ENCODE measurements around the gene AOPEP. TPM values are rescaled to one million over a fixed set of nuclear protein-coding genes. Genes with fewer than 3 reads are reported as not detected.

AOPEP gene
- total RNA-seq, 1 donor from 2014 or later = 79.7 TPM

DNA sequence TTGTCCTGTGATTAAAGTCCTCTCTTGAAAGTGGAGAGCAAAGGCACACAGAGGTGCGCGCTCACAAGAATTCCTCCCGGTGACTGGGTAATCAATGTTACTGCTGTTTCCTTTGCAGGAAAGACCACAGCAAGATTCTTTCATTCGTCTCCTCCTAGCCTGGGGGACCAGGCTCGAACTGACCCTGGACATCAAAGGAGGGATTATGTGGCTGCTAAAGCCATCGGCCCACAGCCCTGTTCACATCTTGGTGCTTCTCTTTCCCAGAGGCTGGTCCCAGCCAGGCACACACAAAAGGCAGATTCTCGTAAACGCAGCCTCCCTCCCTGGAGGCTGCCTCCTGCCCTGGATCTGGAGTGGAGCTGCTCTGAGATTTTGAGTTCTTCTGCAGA is 360.1 kb downstream of the AOPEP start:
- Histone ChIP-seq H3K4me1 (peaks cover 18% of the 10 kb centered on the region), H3K9me3 (no peaks in the 10 kb centered on the region), H3K4me3 (no peak overlapping the region), H3K27me3 (no peaks in the 10 kb centered on the region), H3K36me3 (peaks cover 56% of the 10 kb centered on the region), H3K27ac (no peak overlapping the region)
- ATAC-seq (no peak), DNase-seq (peak; percentile 27)
- TF ChIP-seq, protein P1, sequence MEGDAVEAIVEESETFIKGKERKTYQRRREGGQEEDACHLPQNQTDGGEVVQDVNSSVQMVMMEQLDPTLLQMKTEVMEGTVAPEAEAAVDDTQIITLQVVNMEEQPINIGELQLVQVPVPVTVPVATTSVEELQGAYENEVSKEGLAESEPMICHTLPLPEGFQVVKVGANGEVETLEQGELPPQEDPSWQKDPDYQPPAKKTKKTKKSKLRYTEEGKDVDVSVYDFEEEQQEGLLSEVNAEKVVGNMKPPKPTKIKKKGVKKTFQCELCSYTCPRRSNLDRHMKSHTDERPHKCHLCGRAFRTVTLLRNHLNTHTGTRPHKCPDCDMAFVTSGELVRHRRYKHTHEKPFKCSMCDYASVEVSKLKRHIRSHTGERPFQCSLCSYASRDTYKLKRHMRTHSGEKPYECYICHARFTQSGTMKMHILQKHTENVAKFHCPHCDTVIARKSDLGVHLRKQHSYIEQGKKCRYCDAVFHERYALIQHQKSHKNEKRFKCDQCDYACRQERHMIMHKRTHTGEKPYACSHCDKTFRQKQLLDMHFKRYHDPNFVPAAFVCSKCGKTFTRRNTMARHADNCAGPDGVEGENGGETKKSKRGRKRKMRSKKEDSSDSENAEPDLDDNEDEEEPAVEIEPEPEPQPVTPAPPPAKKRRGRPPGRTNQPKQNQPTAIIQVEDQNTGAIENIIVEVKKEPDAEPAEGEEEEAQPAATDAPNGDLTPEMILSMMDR (IDR thresholded peaks at IDR 0.05) = no peak
- intact Hi-C loops (cut with DNase I) = no loop called here

DNA sequence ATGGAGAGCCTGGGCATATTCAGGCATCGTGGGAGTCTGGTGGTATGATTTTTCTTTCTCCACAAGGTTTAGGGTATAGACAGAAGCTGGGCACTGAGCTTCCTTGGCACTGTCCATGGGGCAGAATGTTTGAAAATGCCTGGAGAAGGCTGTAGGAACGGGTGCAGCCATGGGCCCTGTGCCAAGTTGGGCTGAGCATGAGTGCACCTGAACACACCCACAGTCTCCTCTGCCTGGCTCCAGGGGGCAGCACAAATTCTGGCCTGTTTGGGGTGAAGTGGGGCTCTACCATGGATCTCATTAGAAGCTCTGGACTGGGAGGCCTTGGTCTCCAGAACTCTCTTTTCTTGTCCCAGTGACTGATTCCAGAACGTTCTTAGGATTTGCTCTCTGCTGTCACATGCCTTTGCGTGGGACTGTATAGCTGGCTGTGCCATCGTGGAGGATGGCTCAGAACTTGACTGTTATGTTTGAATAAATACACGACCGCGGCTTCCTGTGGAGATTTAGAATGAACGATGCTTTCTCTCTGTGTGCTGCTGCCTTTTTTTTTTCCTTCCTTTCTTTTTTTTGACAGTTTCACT is 361.3 kb downstream of the AOPEP start:
- peaks cover 44% of the 10 kb centered on the region for H3K36me3 ChIP-seq
- H3K4me1 ChIP-seq = peaks cover 30% of the 10 kb centered on the region
- H3K4me3 ChIP-seq = no peak overlapping the region
- intact Hi-C loops (cut with DNase I) = no loop called here
- peak; percentile 35 for ATAC-seq
- no peaks in the 10 kb centered on the region for H3K27me3 ChIP-seq
- no peaks in the 10 kb centered on the region for H3K9me3 ChIP-seq
- TF ChIP-seq, protein P1 (IDR thresholded peaks at IDR 0.05) = peak; percentile 13
- H3K27ac ChIP-seq = no peak overlapping the region
- DNase-seq = peak; percentile 76

DNA sequence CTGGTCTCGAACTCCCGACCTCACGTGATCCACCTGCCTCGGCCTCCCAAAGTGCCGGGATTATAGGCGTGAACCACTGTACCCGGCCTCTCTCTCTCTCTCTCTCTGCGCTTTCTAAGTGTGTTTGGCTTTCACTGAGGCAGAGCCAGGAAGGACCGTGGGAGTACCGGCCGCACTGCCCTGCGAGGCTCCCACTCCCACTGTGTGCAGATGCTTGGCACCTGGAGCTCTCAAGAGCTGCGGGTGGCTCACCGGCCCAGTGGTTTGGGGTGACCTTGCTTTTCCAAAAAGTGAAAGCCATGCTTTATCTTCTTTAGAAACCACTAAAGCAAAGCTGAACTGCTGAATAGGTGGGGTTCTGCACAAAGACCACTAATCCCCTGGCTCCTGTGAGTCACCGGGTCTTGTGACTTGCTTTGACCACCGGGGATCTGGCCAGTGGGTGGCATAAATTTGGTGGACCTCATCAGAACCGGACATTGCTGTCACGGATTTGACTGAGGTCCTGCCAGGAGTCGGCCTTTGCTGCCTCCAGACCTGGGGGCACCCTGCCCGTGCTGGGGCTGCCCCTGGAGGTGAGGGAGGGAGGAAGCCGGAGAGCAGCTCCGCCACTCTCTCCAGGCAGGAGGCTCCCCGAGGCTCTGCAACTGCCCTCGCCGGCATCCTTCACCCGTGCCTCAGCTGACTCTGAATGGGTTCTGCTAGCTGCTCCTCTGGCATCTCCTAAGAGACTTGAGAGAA is 362.1 kb downstream of the AOPEP start:
- TF ChIP-seq, protein P1 (IDR thresholded peaks at IDR 0.05) = no peak
- DNase-seq = peak; percentile 58
- intact Hi-C loops (cut with DNase I) = no loop called here
- Histone ChIP-seq H3K27ac (no peak overlapping the region), H3K4me1 (peaks cover 38% of the 10 kb centered on the region), H3K4me3 (no peak overlapping the region), H3K9me3 (no peaks in the 10 kb centered on the region), H3K36me3 (peaks cover 37% of the 10 kb centered on the region), H3K27me3 (no peaks in the 10 kb centered on the region)
- ATAC-seq = no peak

DNA sequence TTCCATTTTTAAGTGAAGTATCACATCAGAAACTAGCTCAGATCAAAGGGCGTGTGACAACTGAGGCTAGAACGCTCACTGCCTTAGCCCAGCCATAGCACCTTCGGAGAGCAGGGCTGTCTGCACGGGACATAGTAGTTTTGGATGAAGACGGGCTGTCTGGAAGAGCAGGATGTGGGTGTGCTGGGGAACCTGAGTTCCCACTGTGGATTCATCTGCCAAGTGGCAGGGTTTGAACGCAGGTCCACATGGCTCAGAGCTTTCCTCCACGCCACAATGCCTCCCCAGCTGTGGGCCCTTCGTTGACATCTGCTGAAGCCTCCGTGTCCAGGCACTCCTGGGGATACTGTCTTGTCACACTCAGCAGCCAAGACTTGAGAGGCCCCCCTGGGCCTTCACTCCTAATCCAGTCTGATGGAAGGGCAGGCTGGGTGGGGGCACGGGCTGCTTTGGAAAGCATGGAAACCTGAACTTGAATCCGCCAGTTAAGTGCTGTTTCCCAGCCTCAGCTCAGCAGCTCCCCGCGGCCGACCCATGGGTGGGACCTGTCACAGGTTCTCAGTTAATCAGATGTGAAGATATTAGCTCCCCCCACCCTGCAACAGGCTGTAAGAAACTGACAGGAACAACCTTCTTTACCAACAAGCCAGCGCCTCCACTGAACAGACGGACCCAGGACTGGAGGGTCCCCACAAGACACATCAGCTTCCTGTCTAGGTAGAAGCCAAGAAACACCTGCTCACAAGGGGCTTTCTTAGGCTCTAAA is 362.9 kb downstream of the AOPEP start:
- no peaks in the 10 kb centered on the region for H3K9me3 ChIP-seq
- TF ChIP-seq, protein P1 (IDR thresholded peaks at IDR 0.05) = no peak
- peaks cover 45% of the 10 kb centered on the region for H3K4me1 ChIP-seq
- no peak for ATAC-seq
- intact Hi-C loops (cut with DNase I) = no loop called here
- H3K27ac ChIP-seq = peak overlapping the region; percentile 66
- DNase-seq = peak; percentile 58
- no peak overlapping the region for H3K4me3 ChIP-seq
- no peaks in the 10 kb centered on the region for H3K27me3 ChIP-seq
- peaks cover 28% of the 10 kb centered on the region for H3K36me3 ChIP-seq

DNA sequence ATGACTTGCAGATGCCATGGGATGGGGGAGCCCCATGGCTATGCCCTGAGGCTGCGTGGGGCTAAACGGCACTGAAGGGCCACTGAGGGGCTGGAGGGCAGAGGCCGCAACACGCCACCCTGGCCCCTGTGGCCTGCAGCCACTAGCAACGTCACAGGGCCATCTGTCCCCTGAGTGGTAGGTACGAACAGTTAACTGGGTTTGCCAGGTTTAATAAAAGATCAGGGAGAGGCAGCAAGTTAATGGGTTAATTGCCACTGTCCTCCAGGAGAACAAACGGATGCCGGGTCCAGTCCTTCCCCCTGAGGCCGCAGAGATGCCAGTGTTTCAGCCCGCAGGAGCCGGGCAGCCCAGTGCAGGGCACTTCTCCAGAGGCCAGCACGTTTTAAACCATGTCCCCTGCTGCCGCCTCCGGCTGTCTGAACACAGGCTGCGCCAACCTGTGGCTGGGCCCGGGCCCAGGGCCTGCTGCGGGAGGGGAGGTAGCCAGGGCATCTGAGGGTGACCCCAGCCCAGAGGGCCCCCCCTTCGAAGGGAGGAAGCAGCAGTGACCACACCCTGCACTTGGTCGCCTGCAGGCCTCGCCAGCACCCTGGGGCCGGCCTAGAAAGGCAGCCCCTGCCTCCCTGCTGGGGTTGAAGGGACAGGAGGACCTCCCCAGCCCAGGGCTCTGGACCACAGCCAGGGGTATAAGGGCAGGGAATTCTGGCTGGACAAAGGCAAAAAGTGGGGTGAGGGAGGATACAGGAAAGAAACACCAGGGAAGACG is 363.7 kb downstream of the AOPEP start:
- Histone ChIP-seq H3K4me1 (peaks cover 49% of the 10 kb centered on the region), H3K4me3 (no peak overlapping the region), H3K27ac (peak overlapping the region; percentile 66), H3K27me3 (no peaks in the 10 kb centered on the region), H3K36me3 (peaks cover 21% of the 10 kb centered on the region), H3K9me3 (no peaks in the 10 kb centered on the region)
- DNase-seq = no peak
- ATAC-seq = peak; percentile 38
- TF ChIP-seq, protein P1 (IDR thresholded peaks at IDR 0.05) = no peak
- intact Hi-C loops (cut with DNase I) = no loop called here

All from upper lobe of right lung (tissue), 1 donor.